Motor neuron (in vitro differentiated cells): ENCODE data around the gene SGPP2. TPM values are rescaled to one million over a fixed set of nuclear protein-coding genes. Genes with fewer than 3 reads are reported as not detected.
A peak's percentile ranks its signal among the peaks of the same experiment; 100 is the strongest.

Source experiments
- ATAC-seq, 8 experiments: fragments of 200-7000 bp; cut with Tn5 transposase; replicated peaks in 6 of 8; 2 replicates each; pipeline ENCODE4 v1.8.0; 2021; ENCODE audit warnings: mild to moderate bottlenecking in 8 of 8, moderate library complexity in 8 of 8
- H3K27ac ChIP-seq, 2 donors: fragments of 250-450 bp; sonication (Bioruptor Pico); 2 replicates each; pipeline ENCODE4 v1.9.0; 2021; ENCODE audit warnings: antibody characterized with exemption in 2 of 2, mild to moderate bottlenecking in 2 of 2, moderate library complexity in 1 of 2
- H3K4me1 ChIP-seq, 2 donors: fragments of 250-450 bp; sonication (Bioruptor Pico); replicated peaks in 1 of 2; 2 replicates each; pipeline ENCODE4 v1.6.1; 2021; ENCODE audit warnings: antibody characterized with exemption in 2 of 2, mild to moderate bottlenecking in 2 of 2, moderate library complexity in 1 of 2
- H3K4me3 ChIP-seq, 5 donors: fragments of 250-450 bp; sonication (Bioruptor Pico); 2 replicates each; pipeline ENCODE4 v1.9.0; 2021; ENCODE audit warnings: antibody characterized with exemption in 5 of 5, mild to moderate bottlenecking in 5 of 5, moderate library complexity in 4 of 5
- WGBS, 10 experiments: fragments of 450-650 bp; shearing (Covaris generic); methylation state at CpG; one replicate each; pipeline ENCODE4 v1.0.0; 2022; 5-methylcytosine and 5-hydroxymethylcytosine counted together
- in situ Hi-C, 9 experiments: fragments of 400-800 bp; cut with MboI; loops; one replicate each; pipeline ENCODE4 v1.15.0; 2021; ENCODE audit warnings: low sequenced_read_pairs in 9 of 9, low pct_unique_long_range_greater_than_20kb in 2 of 9; ENCODE audit not compliant: unreplicated experiment in 9 of 9
- total RNA-seq, 8 experiments: library from RNA; unstranded; fragments of 300-600 nt; gene quantifications; 2 replicates each; pipeline versions ENCODE4 v1.2.3 to v1.2.4, GENCODE V29; 2022

The SGPP2 gene
- total RNA-seq, 8 experiments from 2014 or later = 0.22 to 2.2 (median 0.87) TPM

GRCh38 chr2:222523783-222524544 lies 99.6 kb downstream of the SGPP2 start:
- no peak overlapping the region for H3K27ac ChIP-seq
- H3K4me3 ChIP-seq = no peak overlapping the region
- H3K4me1 ChIP-seq = no peaks in the 10 kb centered on the region
- no peak for ATAC-seq
- in situ Hi-C loops = no loop called here
- 30 to 100% (median 83%) methylated on average over 1 to 4 of the region's 4 CpGs; no CpG with 5 or more reads in 1 of the 10 experiments for WGBS, 10 experiments

DNA sequence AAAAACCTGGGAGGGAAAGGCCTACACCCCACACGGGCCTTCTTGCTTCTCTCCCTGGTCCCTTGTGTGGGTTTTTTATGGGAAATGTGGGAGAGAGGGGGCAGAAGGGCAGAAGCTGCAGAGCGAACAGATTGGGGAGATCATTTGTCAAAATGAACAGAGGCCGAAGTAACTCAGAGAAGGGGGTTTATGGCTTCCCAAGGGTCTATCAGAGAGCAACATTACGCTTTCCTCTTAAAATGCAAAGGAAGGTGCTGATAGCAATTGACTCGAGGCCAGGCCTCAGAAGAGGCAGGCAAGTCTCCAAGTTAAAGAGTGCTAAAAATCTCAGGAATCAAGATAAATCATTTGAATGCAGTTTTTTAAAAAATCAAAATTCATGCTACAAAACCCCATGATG lies 101.5 kb downstream of the SGPP2 start:
- in situ Hi-C loops = no loop called here
- no peak for ATAC-seq
- Histone ChIP-seq H3K4me3 (no peak overlapping the region), H3K4me1 (no peaks in the 10 kb centered on the region), H3K27ac (no peak overlapping the region)
- WGBS, 10 experiments = 13 to 81% (median 53%) methylated on average over 1 to 5 of the region's 5 CpGs

- in situ Hi-C loops = no loop called here
- no peak overlapping the region for H3K4me3 ChIP-seq
- ATAC-seq = no peak
- no peak overlapping the region for H3K27ac ChIP-seq
- 23 to 96% (median 81%) methylated on average over 2 to 7 of the region's 7 CpGs; no CpG with 5 or more reads in 1 of the 10 experiments for WGBS, 10 experiments
- no peaks in the 10 kb centered on the region for H3K4me1 ChIP-seq
Observed at GRCh38 chr2:222526480-222527277, 102.3 kb downstream of the SGPP2 start.

DNA sequence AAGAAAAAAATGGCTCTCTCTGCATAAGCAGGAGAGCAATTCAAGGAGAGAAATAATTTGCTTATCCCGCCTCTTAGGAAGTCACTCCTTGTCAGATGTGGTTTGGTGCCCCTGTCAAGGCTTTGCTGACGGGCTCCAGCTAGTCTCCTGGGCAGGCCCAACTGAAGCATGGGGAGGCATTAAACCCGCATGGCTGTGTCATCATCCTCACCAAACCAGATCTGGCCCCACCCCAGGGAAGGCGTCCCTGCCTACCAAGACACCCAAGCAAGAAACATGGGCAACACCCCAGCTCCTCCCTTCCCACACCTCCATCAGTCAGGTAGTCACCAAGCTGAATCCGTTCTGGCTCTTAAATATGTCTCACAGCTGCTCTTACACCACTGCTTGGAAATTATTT lies 108.0 kb downstream of the SGPP2 start:
- no peak for ATAC-seq
- Histone ChIP-seq H3K4me3 (no peak overlapping the region), H3K27ac (no peak overlapping the region), H3K4me1 (no peaks in the 10 kb centered on the region)
- 32 to 100% (median 80%) methylated on average over 1 to 4 of the region's 5 CpGs; no CpG with 5 or more reads in 2 of the 10 experiments for WGBS, 10 experiments
- in situ Hi-C loops = no loop called here

DNA sequence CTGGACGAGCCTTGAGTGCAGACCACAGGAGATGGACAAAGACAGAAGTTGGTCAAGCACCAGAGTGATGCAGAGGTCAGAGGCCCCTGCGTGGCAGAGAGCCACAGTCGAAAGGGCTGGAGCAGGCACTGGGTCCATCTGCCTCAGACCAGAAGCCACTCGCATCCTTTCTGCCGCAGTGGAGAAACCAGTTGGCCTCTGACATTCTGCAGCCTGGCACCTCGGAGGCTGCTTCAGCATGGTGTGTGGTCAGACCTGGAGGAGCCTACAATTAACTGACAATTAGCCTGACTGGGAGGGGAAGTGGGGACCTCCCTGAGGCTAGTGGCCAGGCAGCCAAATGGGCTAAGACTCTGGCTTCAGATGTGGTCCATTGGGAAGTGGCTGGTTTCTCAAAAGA lies 111.1 kb downstream of the SGPP2 start:
- in situ Hi-C loops = no loop called here
- Histone ChIP-seq H3K4me1 (no peaks in the 10 kb centered on the region), H3K27ac (no peak overlapping the region), H3K4me3 (no peak overlapping the region)
- 27 to 92% (median 49%) methylated on average over 1 to 6 of the region's 6 CpGs; no CpG with 5 or more reads in 6 of the 10 experiments for WGBS, 10 experiments
- ATAC-seq = no peak

DNA sequence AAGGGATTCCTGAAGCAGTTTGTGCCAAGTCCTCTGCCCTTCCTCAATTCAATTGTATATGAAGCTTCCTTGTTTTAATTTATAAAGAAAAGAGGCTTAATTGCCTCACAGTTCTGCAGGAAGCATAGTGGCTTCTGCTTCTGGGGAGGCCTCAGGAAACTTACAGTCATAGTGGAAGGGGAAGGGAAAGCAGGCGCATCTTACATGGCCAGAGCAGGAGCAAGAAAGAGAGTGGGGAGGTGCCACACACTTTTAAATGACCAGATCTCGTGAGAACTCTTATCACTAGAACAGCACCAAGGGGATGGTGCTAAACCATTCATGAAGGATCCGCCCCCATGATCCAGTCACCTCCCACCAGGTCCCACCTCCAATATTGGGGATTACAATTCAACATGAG lies 114.2 kb downstream of the SGPP2 start:
- in situ Hi-C loops = no loop called here
- no peak overlapping the region for H3K27ac ChIP-seq
- no peak for ATAC-seq
- 41 to 87% (median 75%) methylated on average over 1 to 3 of the region's 3 CpGs; no CpG with 5 or more reads in 2 of the 10 experiments for WGBS, 10 experiments
- no peaks in the 10 kb centered on the region for H3K4me1 ChIP-seq
- H3K4me3 ChIP-seq = no peak overlapping the region

DNA sequence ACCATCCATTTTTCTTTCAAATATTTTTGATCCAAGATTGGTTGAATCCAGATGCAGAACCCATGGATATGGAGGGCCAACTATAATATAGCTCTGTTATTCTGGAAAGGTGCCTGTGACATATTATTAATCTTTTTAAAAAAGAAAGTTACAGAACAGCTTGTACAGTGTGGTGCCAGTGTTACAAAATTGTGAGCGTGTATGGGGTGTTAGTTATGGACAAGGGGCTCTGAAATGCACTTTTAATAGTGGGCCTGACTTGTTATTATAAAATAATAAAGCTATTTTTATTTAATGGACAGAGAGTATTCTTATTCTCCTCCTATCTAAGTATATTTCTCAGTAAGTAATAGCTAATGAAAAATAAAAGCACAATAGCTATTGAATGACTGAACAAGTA lies 120.3 kb downstream of the SGPP2 start:
- Histone ChIP-seq H3K27ac (no peak overlapping the region), H3K4me1 (peaks cover 27 to 32% of the 10 kb centered on the region in 2 donors), H3K4me3 (no peak overlapping the region)
- ATAC-seq = no peak
- WGBS, 10 experiments = 13 to 100% (median 65%) methylated on average over 1 of the region's 1 CpG; no CpG with 5 or more reads in 2 of the 10 experiments
- in situ Hi-C loops = no loop called here

DNA sequence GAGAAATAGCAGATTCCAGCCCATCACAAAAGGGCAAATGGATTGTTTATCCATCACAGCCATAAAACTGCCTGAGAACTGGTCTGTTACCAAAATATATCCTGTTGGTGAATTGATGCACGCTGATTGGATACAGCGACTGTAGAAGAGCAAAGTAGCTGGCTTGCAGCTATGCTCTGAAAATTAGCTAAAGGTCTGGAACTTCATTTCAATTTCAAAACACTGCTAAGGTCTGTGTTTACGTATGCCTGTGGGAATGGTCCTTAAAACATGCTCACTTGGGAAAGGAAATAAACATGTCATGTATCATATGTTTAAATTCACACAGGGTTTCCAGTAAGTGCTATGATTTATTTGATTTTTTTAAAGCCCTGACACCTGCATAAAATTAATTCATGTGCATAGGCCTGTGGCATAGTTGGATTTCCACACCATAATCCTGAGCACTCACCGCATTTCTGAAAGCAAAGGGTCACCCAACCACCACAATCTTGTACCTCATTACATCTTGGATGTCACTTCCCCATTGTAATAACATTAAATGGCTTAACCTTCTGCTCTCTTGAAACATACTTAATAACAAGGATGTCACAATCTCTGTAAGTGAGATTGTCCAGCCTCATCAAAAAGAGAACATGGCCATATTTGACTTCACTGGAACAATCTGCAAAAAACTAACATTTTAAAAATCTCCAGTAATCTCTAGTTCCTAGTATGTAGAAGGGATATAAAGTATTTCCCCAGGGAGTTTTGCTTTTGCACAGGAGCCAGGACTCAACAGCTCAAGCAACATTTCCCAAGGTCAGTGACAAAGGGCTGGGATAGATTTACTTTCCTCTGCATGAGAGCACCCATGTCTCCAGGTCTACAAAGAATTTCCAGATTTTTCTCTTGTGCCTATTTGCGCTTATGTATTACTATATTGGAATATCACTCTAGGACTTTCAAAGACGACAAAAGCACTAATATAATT lies 121.8 kb downstream of the SGPP2 start:
- Histone ChIP-seq H3K4me1 (peaks cover 27 to 32% of the 10 kb centered on the region in 2 donors), H3K4me3 (no peak overlapping the region), H3K27ac (no peak overlapping the region)
- peak in 7 of 8 experiments; percentile 19 to 92 (median 87) for ATAC-seq
- in situ Hi-C loops = no loop called here
- 24 to 74% (median 50%) methylated on average over 2 to 6 of the region's 6 CpGs; no CpG with 5 or more reads in 1 of the 10 experiments for WGBS, 10 experiments

DNA sequence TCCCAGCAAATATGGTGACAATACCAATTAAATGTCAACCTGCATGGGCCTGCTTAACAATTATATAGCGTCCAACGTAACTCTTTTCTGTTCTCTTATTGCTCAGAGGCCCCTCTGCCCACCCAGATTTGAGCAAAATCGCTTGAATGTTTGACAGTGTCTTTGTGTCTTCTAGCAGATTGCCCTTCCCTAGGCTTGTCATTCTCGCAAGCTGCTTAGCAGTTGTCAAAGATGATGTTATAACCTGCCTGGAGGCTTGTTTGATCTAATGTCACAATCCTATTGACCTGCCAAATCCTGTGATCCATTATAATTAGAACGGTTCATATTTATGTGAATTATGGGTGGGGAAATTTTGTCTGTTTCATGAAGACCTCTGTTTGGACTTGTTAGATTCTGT lies 122.7 kb downstream of the SGPP2 start:
- no peak for ATAC-seq
- Histone ChIP-seq H3K4me1 (peaks cover 27 to 32% of the 10 kb centered on the region in 2 donors), H3K27ac (no peak overlapping the region), H3K4me3 (no peak overlapping the region)
- 34 to 100% (median 62%) methylated on average over 1 to 5 of the region's 5 CpGs for WGBS, 10 experiments
- in situ Hi-C loops = no loop called here

DNA sequence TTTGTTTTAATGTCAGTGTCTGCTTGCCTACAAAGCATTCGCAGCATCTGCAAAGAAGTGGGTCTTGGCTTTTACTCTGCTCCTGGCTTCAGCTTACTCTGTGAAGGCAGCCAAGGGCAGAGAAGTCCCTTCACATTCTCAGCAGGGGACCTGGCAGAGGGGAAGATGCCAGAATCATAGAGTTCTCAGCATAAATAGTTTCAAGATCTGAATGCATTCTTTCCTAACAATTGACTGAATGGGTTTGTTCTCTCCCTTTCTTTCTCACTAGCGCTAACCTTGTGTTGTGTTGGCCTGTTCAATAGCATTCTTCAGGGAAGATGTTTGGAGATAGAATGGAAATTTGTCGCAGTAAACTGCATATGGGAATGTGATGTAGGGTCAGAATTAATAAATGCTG lies 124.6 kb downstream of the SGPP2 start:
- Histone ChIP-seq H3K27ac (no peak overlapping the region), H3K4me3 (no peak overlapping the region), H3K4me1 (peaks cover 28 to 32% of the 10 kb centered on the region in 2 donors)
- WGBS, 10 experiments = 0 to 75% (median 20%) methylated on average over 1 to 3 of the region's 3 CpGs; no CpG with 5 or more reads in 2 of the 10 experiments
- peak in 7 of 8 experiments; percentile 10 to 89 (median 47) for ATAC-seq
- in situ Hi-C loops = no loop called here

- Histone ChIP-seq H3K4me3 (no peak overlapping the region), H3K4me1 (peaks cover 9 to 12% of the 10 kb centered on the region in 2 donors), H3K27ac (no peak overlapping the region)
- in situ Hi-C loops = loop anchor here in 7 of 9 experiments (25.0 kb wide), 2 partner anchors 242 to 492 kb away; a partner anchor contains a TSS
- 10 to 93% (median 47%) methylated on average over 1 to 6 of the region's 7 CpGs; no CpG with 5 or more reads in 2 of the 10 experiments for WGBS, 10 experiments
- peak in 4 of 8 experiments; percentile 33 to 60 (median 44) for ATAC-seq
Observed at GRCh38 chr2:222554517-222554916, 130.2 kb downstream of the SGPP2 start.

- 92 to 100% (median 100%) methylated on average over 1 to 4 of the region's 4 CpGs; no CpG with 5 or more reads in 3 of the 10 experiments for WGBS, 10 experiments
- H3K27ac ChIP-seq = no peak overlapping the region
- H3K4me1 ChIP-seq = no peaks in the 10 kb centered on the region
- H3K4me3 ChIP-seq = no peak overlapping the region
- in situ Hi-C loops = loop anchor here in 7 of 9 experiments (25.0 kb wide), 2 partner anchors 249 to 499 kb away; a partner anchor contains a TSS
- no peak for ATAC-seq
Observed at GRCh38 chr2:222561151-222561550, 136.8 kb downstream of the SGPP2 start.
